Midbrain (tissue), 1 donor: Measurements from ENCODE around the gene CMA1.

Source experiments
- DNase-seq: peaks from one replicate; lab custom pipeline; 2025; lab: John Stamatoyannopoulos, UW

CMA1 gene

DNA sequence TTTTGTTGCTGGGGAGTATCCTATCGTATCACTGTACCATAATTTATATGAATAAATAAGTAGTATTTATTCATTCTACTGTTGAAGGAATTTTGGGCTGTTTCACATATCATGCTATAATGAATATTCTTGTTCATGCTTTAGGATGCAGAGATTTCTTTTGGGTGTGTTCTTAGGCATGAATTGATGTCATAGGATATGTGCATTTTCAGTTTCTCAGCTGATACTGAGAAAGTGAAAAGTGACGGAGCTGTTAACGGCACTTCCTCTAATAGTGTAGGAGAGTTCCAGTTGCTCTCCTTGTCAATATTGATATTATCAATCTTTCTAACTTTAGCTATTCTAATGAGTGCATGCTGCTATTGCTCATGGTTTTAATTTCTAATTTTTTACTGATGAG, 42.3 kb downstream of the CMA1 start:
- no peak for DNase-seq

DNA sequence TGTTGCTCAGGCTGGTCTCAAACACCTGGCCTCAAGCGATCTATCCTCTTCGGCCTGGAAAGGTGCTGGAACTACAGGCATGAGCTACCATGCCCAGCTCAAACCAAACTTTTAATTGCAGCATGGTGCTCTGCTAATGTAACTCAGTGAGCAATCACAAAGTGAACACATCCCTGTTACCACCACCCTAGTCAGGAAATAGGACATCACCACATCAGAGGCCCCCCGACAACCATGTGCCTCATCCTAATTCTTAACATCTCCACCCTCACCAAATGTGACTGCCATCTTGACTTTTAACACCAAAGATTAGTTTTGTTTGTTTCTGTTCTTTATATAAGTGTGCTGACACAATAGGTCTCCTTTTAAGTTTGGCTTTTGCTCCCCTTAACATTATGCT, 42.7 kb downstream of the CMA1 start:
- DNase-seq = no peak

DNA sequence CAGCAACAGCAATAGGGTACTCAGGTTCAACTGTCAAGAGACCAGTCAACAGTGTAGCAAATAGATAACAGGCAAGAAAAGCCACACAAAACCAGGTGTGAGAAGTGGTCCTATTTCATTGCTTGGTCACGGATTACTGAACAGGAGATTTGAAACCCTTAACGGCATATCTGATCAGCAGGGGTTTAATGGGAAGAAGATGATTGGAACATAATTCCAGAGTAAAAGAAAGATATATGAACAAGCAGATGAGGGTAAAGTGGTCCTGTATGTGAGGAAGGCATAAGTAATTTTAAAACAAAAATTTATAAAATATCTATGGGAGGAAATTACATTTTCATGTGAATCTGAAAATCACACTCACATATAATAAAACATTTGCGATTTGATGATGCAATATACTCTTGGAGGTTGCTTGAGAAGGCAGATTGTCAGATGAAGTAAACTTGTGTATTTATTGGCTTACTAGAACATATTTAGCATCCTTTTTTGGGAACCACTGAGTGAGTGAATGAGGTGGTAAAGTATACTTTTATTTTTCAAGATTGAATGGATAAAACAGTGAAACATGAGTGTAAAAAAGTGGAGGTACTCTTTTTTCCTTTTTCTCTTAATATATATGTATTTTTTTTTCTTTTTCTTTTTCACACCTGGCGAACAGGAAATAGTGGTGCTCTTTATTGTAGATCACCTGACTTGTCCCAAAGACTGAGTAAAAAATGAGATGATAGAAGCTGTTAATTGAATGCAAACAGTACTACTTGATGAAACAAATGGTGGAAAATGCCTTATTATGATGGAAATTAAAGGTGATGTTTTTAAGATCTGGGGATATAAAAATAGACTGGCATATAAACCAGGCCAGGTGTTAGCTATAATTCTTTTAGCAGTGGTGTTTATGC, 43.9 kb downstream of the CMA1 start:
- DNase-seq = no peak

DNA sequence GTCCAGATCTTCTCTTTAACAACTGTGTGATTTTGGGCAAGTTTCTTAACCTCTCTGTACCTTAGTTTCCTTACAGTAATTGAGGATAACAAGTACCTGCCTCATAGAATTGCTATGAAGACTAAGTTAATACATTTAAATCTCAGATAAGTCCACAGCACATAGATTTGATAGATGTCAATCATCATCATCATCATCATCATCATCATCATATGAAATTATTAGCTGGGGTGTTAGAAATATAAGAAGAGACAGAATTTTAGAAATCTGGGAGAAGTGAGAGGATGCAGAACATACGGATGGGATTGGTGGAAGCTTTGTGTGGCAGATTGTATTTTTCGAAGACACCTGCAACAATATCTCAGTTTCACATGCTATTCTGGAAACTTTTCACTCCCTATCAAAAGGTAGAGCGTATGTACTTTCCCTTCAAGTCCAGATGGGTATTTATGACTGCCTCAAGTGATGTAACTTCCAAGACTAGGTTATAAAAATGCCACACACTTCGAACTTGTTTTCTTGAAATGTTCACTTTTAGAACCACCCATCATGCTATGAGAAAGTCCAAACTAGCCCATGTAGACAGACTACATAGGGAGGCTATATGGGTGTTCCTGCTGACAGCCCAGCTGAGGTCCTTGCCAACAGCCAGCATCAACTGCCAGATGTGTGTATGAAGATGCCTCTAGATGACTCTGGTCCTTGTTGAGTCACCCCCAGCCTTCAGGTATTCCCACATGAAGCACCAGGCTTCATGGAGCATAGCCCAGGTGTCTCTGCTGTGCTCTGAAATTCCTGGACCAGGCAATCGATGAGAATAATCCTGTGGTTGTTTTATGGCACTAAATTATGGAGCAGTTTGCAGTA, 44.8 kb downstream of the CMA1 start:
- DNase-seq = no peak

DNA sequence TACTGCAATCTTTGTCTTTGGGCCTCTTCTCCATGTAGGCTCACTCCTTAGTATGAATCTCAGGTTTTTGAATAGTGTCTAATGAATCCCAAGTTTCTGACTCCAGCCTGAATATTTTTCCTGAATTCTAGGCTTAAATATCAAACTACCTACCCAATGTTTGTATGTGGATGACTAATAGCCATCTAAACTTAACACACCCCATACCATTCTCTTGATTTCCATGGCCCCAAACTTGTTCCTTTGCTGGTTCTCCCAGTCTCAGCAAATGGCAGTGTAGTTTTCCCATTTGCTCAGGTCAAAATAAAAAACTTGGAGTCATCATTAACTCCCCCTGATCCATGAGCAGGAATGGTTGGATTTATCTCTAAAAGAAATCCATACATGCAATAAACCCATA, 46.7 kb downstream of the CMA1 start:
- DNase-seq = no peak

DNA sequence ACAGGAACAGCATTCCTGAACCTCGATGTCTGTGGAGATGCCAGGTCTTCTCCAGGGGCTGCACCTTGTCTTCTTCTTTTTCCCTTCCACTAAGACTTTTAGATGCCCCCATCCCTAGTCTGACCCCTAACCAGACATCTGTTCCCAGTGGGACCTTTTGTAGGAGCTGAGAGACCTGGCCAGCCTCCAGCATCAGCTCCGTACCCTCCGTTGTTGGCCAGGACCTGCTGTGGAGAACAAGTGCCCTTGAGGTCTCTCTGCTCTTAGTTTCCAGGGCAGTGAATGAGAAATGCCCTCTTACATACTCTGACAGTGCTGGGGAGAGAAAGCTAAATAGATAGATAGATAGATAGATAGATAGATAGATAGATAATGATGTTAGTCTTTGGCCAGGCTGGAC, 48.7 kb downstream of the CMA1 start:
- no peak for DNase-seq

DNA sequence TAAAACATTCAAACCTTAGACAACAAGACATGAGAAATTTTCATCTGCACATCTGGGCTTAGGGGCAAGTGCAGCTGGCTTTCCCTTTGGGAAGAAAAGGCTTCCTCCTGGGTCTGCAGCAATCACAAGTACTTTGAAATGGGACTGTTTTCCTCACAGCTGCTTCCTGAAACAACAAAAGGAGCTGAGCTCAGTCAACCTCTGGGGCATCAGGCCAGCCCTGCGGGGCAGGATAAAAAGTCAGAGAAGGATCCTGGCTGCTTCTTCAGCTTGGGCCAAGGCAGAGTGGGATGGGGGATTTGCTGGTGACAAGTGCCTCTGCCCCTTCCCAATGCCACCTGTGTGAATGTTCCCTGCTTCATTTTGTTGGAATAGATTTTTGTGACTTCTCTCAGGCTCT, 49.3 kb downstream of the CMA1 start:
- DNase-seq = no peak

DNA sequence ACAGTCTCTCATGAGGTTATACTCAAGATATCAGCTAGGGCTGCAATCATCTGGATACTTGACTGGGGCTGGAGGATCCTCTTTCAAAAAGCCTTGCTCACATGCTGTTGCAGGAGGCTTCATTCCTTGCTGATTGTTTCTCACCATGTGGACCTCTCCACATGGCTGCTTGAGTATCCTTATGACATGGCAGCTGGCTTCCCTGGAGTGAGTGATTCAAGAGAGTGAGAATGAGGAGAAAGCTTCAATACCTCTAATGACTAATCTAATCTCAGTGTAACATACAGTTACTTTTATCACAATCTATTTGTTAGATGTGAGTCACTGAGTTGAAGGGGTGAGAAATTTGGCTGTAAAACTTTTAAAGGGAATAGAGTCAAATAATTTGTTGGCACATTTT, 51.1 kb downstream of the CMA1 start:
- DNase-seq = no peak
